Gastroesophageal sphincter (tissue), 4 donors: ENCODE measurements around the gene EIPR1. TPM values are rescaled to one million over a fixed set of nuclear protein-coding genes. Genes with fewer than 3 reads are reported as not detected.

Source experiments
- ATAC-seq: fragments of 150-250 bp; one replicate; pipeline ENCODE4 v1.9.1; 2016; ENCODE audit warnings: mild to moderate bottlenecking, moderate library complexity
- H3K27ac ChIP-seq, 4 donors: fragments of 200-600 bp; sonication (generic) in 3 of 4; 1 replicate in 3 of 4; 2 replicates in 1 of 4; pipeline ENCODE4 v1.5.1; 2016 to 2019
- H3K27me3 ChIP-seq: fragments of 200-600 bp; sonication (generic); one replicate; pipeline ENCODE4 v1.5.1; 2019
- H3K36me3 ChIP-seq, 2 donors: fragments of 200-600 bp; sonication (generic); one replicate each; pipeline ENCODE4 v1.5.1; 2019; ENCODE audit warnings: control low read depth in 1 of 2
- H3K4me1 ChIP-seq, 3 donors: fragments of 200-600 bp; sonication (generic); 1 replicate in 2 of 3; 2 replicates in 1 of 3; pipeline ENCODE4 v1.5.1; 2016 to 2019; ENCODE audit warnings: control low read depth in 2 of 3
- H3K4me3 ChIP-seq, 2 donors: fragments of 200-600 bp; sonication (generic); one replicate each; pipeline ENCODE4 v1.5.1; 2019; ENCODE audit warnings: mild to moderate bottlenecking in 1 of 2, moderate library complexity in 1 of 2
- H3K9me3 ChIP-seq, 3 donors: fragments of 200-600 bp; sonication (generic); one replicate each; pipeline ENCODE4 v1.5.1; 2017 to 2019; ENCODE audit warnings: control low read depth in 2 of 3
- CTCF ChIP-seq, 4 experiments: fragments of 200-600 bp in 2 of 4; fragments of 450-650 bp in 2 of 4; sonication (generic) in 1 of 4; IDR thresholded peaks; one replicate each; pipeline ENCODE4 v1.5.1; 2017 to 2019; ENCODE audit warnings: antibody characterized with exemption in 4 of 4, mild to moderate bottlenecking in 2 of 4, moderate library complexity in 2 of 4
- EP300 ChIP-seq: sonication (generic); formaldehyde crosslinking; IDR thresholded peaks from one replicate; pipeline ENCODE4 v1.6.1; 2017; ENCODE audit warnings: antibody characterized with exemption, mild to moderate bottlenecking
- POLR2A ChIP-seq, 2 donors: fragments of 450-650 bp; IDR thresholded peaks; one replicate each; pipeline ENCODE4 v1.6.1; 2017; ENCODE audit warnings: antibody characterized with exemption in 2 of 2, mild to moderate bottlenecking in 2 of 2, moderate library complexity in 1 of 2
- POLR2AphosphoS5 ChIP-seq: sonication (generic); formaldehyde crosslinking; IDR thresholded peaks from one replicate; pipeline ENCODE4 v1.6.1; 2017; ENCODE audit warnings: antibody characterized with exemption
- WGBS, 2 donors: methylation state at CpG; one replicate each; pipeline ENCODE4 v1.1.5; 2018; ENCODE audit warnings: low coverage in 1 of 2; 5-methylcytosine and 5-hydroxymethylcytosine counted together
- total RNA-seq, 4 donors: library from RNA; depleted of rRNA; stranded (reverse); fragments of >200 nt; gene quantifications; one replicate each; pipeline ENCODE4 v1.1.0, GENCODE V29; 2016

Gene EIPR1
- total RNA-seq, 4 donors from 2014 or later = 11.3 to 26.8 (median 22.2) TPM

- WGBS, 2 donors = 70 to 83% methylated on average over 2 to 6 of the region's 23 CpGs
- H3K27me3 ChIP-seq = no peaks in the 10 kb centered on the region
- H3K4me3 ChIP-seq = no peak overlapping the region
- no peaks in the 10 kb centered on the region for H3K4me1 ChIP-seq
- no peak overlapping the region for H3K27ac ChIP-seq
- TF ChIP-seq CTCF (IDR thresholded peaks at IDR 0.05) = no peak
- TF ChIP-seq POLR2A (IDR thresholded peaks at IDR 0.05) = no peak
- no peak for TF ChIP-seq POLR2AphosphoS5
- TF ChIP-seq EP300 = no peak
- H3K36me3 ChIP-seq = peaks cover 0 to 52% of the 10 kb centered on the region in 2 donors
- no peaks in the 10 kb centered on the region for H3K9me3 ChIP-seq
- no peak for ATAC-seq
These were observed 201.3 kb downstream of the EIPR1 start for GRCh38 chr2:3176071-3176868.

- no peaks in the 10 kb centered on the region for H3K4me1 ChIP-seq
- H3K27ac ChIP-seq = no peak overlapping the region
- no peaks in the 10 kb centered on the region for H3K27me3 ChIP-seq
- WGBS, 2 donors = 100% methylated on average over 2 of the region's 5 CpGs; no CpG with 5 or more reads in 1 of the 2 donors
- no peak for ATAC-seq
- TF ChIP-seq CTCF (IDR thresholded peaks at IDR 0.05) (no peak), POLR2AphosphoS5 (no peak), POLR2A (IDR thresholded peaks at IDR 0.05) (no peak), EP300 (no peak)
- no peaks in the 10 kb centered on the region for H3K9me3 ChIP-seq
- peaks cover 0 to 56% of the 10 kb centered on the region in 2 donors for H3K36me3 ChIP-seq
- no peak overlapping the region for H3K4me3 ChIP-seq
These were observed 202.1 kb downstream of the EIPR1 start for GRCh38 chr2:3175568-3175955.

GRCh38 chr2:3174626-3175567 is 202.7 kb downstream of the EIPR1 start:
- Histone ChIP-seq H3K27ac (no peak overlapping the region), H3K9me3 (no peaks in the 10 kb centered on the region), H3K36me3 (peaks cover 0 to 56% of the 10 kb centered on the region in 2 donors), H3K27me3 (no peaks in the 10 kb centered on the region), H3K4me1 (no peaks in the 10 kb centered on the region), H3K4me3 (no peak overlapping the region)
- no peak for ATAC-seq
- TF ChIP-seq POLR2A (IDR thresholded peaks at IDR 0.05) = no peak
- 81 to 100% methylated on average over 3 of the region's 26 CpGs for WGBS, 2 donors

GRCh38 chr2:3173031-3173430 is 204.6 kb downstream of the EIPR1 start:
- H3K27me3 ChIP-seq = no peaks in the 10 kb centered on the region
- 83 to 86% methylated on average over 3 to 12 of the region's 14 CpGs for WGBS, 2 donors
- peaks cover 0 to 56% of the 10 kb centered on the region in 2 donors for H3K36me3 ChIP-seq
- TF ChIP-seq EP300 (no peak), CTCF (IDR thresholded peaks at IDR 0.05) (no peak), POLR2A (IDR thresholded peaks at IDR 0.05) (no peak), POLR2AphosphoS5 (no peak)
- no peaks in the 10 kb centered on the region for H3K9me3 ChIP-seq
- H3K27ac ChIP-seq = no peak overlapping the region
- no peak for ATAC-seq
- no peak overlapping the region for H3K4me3 ChIP-seq
- no peaks in the 10 kb centered on the region for H3K4me1 ChIP-seq

- TF ChIP-seq CTCF (IDR thresholded peaks at IDR 0.05) = no peak
- TF ChIP-seq POLR2A (IDR thresholded peaks at IDR 0.05) = no peak
- TF ChIP-seq EP300 = no peak
- no peak for TF ChIP-seq POLR2AphosphoS5
- H3K27me3 ChIP-seq = no peaks in the 10 kb centered on the region
- no peak for ATAC-seq
- no peak overlapping the region for H3K27ac ChIP-seq
- no peaks in the 10 kb centered on the region for H3K4me1 ChIP-seq
- peaks cover 0 to 53% of the 10 kb centered on the region in 2 donors for H3K36me3 ChIP-seq
- no peaks in the 10 kb centered on the region for H3K9me3 ChIP-seq
- H3K4me3 ChIP-seq = no peak overlapping the region
- WGBS, 2 donors = 94 to 97% methylated on average over 7 to 12 of the region's 18 CpGs
These were observed 205.2 kb downstream of the EIPR1 start for GRCh38 chr2:3172265-3172935.
